GM12872 (cell line): ENCODE data around the gene TICRR.

Experiments
- CTCF ChIP-seq: IDR thresholded peaks from 3 replicates; pipeline ENCODE4 v1.5.1; 2011; ENCODE audit warnings: low read depth, mild to moderate bottlenecking, low read length, moderate library complexity; ENCODE audit not compliant: insufficient read depth

Gene TICRR

DNA sequence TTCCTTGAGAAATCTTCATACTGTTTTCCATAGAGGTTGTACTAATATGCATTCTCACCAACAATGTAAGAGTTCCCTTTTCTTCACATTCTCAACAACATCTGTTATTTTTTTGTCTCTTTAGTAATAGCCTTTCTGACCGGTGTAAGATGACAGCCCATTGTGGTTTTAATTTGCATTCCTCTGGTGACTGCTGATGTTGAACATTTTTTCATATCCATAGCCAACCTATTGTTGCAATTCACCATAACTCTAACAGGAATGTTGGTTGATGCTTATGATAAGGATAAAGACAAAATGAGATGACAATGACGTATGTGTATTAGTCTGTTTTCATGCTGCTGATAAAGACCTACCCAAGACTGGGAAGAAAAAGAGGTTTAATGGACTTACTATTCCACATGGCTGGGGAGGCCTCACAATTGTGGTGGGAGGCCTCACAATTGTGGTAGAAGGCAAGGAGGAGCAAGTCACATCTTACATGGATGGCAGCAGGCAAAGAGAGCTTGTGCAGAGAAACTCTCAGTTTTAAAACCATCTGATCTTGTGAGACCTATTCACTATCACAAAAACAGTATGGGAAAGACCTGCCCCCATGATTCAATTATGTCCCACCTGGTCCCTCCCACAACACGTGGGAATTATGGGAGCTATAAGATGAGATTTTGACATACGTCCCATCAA lies 41.3 kb upstream of the TICRR start:
- no peak for TF ChIP-seq CTCF

DNA sequence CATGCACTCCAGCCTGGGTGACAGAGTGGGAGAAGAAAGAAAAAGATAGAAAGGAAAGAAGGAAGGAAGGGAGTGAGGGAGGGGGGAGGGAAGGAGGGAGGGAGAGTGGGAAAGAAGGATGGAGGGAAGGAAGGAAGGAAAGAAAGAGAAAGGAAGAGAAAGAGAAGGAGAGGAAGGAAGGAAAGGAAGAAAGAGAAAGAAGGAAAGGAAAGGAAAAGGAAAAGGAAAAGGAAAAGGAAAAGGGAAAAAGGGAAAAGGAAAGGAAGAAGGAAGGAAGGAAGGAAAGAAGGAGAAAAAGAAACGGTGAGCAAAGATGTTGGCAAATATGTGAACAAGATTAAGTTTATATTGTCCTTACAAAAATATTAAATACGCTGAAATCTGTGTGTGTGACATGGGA lies 36.2 kb upstream of the TICRR start:
- TF ChIP-seq CTCF, result no peak

GRCh38 chr15:89542369-89542768 lies 32.9 kb upstream of the TICRR start:
- TF ChIP-seq CTCF, result no peak

DNA sequence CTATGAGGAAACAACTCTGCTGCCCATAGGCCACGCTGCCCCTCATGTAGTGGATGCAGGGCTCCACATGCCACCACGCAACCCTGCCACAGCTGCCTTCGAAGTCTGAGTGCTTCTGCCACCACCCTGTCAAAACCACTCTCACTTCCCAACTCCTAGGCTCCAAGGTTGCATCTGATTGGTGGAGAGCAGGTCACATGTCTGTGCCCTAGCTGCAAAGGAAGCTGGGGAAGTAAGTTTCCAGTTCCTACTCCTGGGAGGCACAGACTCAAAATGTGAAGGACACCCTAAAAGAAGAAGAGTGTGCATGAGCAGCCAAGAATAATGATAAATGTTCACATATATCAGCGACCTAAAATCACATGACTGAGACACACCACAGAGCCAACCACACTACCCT lies 31.9 kb upstream of the TICRR start:
- no peak for TF ChIP-seq CTCF

- no peak for TF ChIP-seq CTCF
Observed at GRCh38 chr15:89550427-89550826, 24.8 kb upstream of the TICRR start.

GRCh38 chr15:89551550-89551949 lies 23.7 kb upstream of the TICRR start:
- no peak for TF ChIP-seq CTCF

DNA sequence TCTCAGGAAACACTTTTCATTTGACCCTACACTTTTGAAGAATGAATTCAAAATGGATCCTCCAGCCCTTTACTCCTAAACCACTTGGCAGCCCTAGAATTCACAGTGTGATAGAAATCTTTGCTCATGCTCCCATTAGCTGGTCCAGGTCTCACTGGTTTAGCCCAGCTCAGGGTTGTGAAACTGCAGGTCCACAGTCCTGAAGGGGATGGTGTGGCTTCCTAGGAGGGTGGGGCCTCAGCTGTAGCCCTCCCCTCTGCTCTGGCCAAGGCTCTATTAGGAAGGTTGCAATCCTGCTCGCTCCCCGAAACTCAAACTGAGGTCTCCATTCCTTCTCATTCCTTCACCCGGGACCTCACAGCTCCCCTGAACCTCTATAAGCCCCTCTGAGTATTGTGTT lies 21.6 kb upstream of the TICRR start:
- no peak for TF ChIP-seq CTCF
